Mesenchymal stem cell (in vitro differentiated cells and primary cell): ENCODE results near the gene MYLK.
A peak's percentile ranks its signal among the peaks of the same experiment; 100 is the strongest.

ENCODE experiments used
- DNase-seq: peaks from one replicate; pipeline ENCODE4 v3.0.0-alpha.2; 2013
- H2AFZ ChIP-seq: one replicate; pipeline ENCODE4 v1.6.1; 2013; ENCODE audit warnings: low read depth, mild to moderate bottlenecking, control low read depth, inconsistent platforms, low read length, moderate library complexity
- H2AK5ac ChIP-seq: 2 replicates; pipeline ENCODE4 v1.6.1; 2013; ENCODE audit warnings: low read length, moderate library complexity, mild to moderate bottlenecking, inconsistent platforms; ENCODE audit not compliant: severe bottlenecking
- H2BK120ac ChIP-seq: one replicate; pipeline ENCODE4 v1.6.1; 2013; ENCODE audit warnings: low read depth, mild to moderate bottlenecking, inconsistent platforms, low read length, moderate library complexity
- H2BK12ac ChIP-seq, 2 experiments: one replicate each; pipeline ENCODE4 v1.6.1; 2013; ENCODE audit warnings: inconsistent platforms in 2 of 2, low read length in 2 of 2, mild to moderate bottlenecking in 2 of 2, moderate library complexity in 2 of 2, control low read depth in 1 of 2
- H2BK15ac ChIP-seq: one replicate; pipeline ENCODE4 v1.6.1; 2013; ENCODE audit warnings: mild to moderate bottlenecking, low read depth, inconsistent platforms; ENCODE audit not compliant: poor library complexity, severe bottlenecking
- H2BK5ac ChIP-seq: 2 replicates; pipeline ENCODE4 v1.6.1; 2013; ENCODE audit warnings: low read depth, mild to moderate bottlenecking, low read length, control low read depth, inconsistent platforms; ENCODE audit not compliant: poor library complexity, severe bottlenecking
- H3K14ac ChIP-seq, 2 experiments: one replicate each; pipeline ENCODE4 v1.6.1; 2013; ENCODE audit warnings: inconsistent platforms in 2 of 2, low read length in 2 of 2, control low read depth in 1 of 2, mild to moderate bottlenecking in 1 of 2, moderate library complexity in 1 of 2
- H3K18ac ChIP-seq, 2 experiments: one replicate each; pipeline ENCODE4 v1.6.1; 2013; ENCODE audit warnings: inconsistent platforms in 2 of 2, low read length in 2 of 2, control low read depth in 1 of 2, low read depth in 1 of 2, mild to moderate bottlenecking in 1 of 2
- H3K23ac ChIP-seq, 2 experiments: one replicate each; pipeline ENCODE4 v1.6.1; 2013; ENCODE audit warnings: inconsistent platforms in 2 of 2, low read length in 2 of 2, mild to moderate bottlenecking in 2 of 2, moderate library complexity in 2 of 2, control low read depth in 1 of 2
- H3K27ac ChIP-seq: 2 replicates; pipeline ENCODE4 v1.5.1; 2013; ENCODE audit warnings: mild to moderate bottlenecking, moderate library complexity, low read length, control low read depth, inconsistent platforms; ENCODE audit not compliant: poor library complexity, severe bottlenecking
- H3K27me3 ChIP-seq, 2 experiments: 2 replicates each; pipeline versions ENCODE4 v1.6.1 to v1.7.0; 2013; ENCODE audit warnings: low read length in 2 of 2, mild to moderate bottlenecking in 2 of 2, moderate library complexity in 2 of 2, control low read depth in 1 of 2, inconsistent platforms in 1 of 2; ENCODE audit not compliant: control insufficient read depth in 1 of 2, insufficient read depth in 1 of 2
- H3K36me3 ChIP-seq, 2 experiments: 2 replicates each; pipeline versions ENCODE4 v1.6.1 to v1.7.0; 2013; ENCODE audit warnings: low read length in 2 of 2, control low read depth in 1 of 2, inconsistent platforms in 1 of 2, low read depth in 1 of 2, mild to moderate bottlenecking in 1 of 2; ENCODE audit not compliant: insufficient read depth in 2 of 2, control insufficient read depth in 1 of 2
- H3K4ac ChIP-seq, 2 experiments: one replicate each; pipeline ENCODE4 v1.6.1; 2013; ENCODE audit warnings: inconsistent platforms in 2 of 2, low read length in 2 of 2, mild to moderate bottlenecking in 2 of 2, moderate library complexity in 2 of 2, control low read depth in 1 of 2, low read depth in 1 of 2
- H3K4me1 ChIP-seq: 2 replicates; pipeline ENCODE4 v1.6.1; 2013; ENCODE audit warnings: low read depth, low read length, control low read depth; ENCODE audit not compliant: control insufficient read depth, insufficient read depth
- H3K4me2 ChIP-seq: 2 replicates; pipeline ENCODE4 v1.6.1; 2013; ENCODE audit warnings: low read length, mild to moderate bottlenecking, inconsistent platforms; ENCODE audit not compliant: poor library complexity, severe bottlenecking
- H3K4me3 ChIP-seq, 2 experiments: 2 replicates each; pipeline versions ENCODE4 v1.5.1 to v1.7.0; 2013; ENCODE audit warnings: low read length in 2 of 2, mild to moderate bottlenecking in 2 of 2, control low read depth in 1 of 2, low read depth in 1 of 2; ENCODE audit not compliant: insufficient read depth in 1 of 2
- H3K79me1 ChIP-seq: replicated peaks from 2 replicates; pipeline ENCODE4 v1.6.1; 2013; ENCODE audit warnings: mild to moderate bottlenecking, control low read depth, low read length, inconsistent platforms; ENCODE audit not compliant: poor library complexity, severe bottlenecking
- H3K9ac ChIP-seq: 2 replicates; pipeline ENCODE4 v1.7.0; 2013; ENCODE audit warnings: mild to moderate bottlenecking, low read length, moderate library complexity
- H3K9me3 ChIP-seq: 2 replicates; pipeline ENCODE4 v1.7.0; 2013; ENCODE audit warnings: mild to moderate bottlenecking, low read length; ENCODE audit not compliant: control insufficient read depth
- H4K8ac ChIP-seq: one replicate; pipeline ENCODE4 v1.6.1; 2013; ENCODE audit warnings: inconsistent platforms, mild to moderate bottlenecking, low read length, moderate library complexity
- H4K91ac ChIP-seq: one replicate; pipeline ENCODE4 v1.6.1; 2013; ENCODE audit warnings: mild to moderate bottlenecking, low read length, inconsistent platforms
- WGBS: methylation state at CpG from one replicate; pipeline ENCODE4 v1.1.7; 2013; ENCODE audit warnings: mixed read lengths; 5-methylcytosine and 5-hydroxymethylcytosine counted together

MYLK gene

GRCh38 chr3:123766193-123767008 lies 117.7 kb downstream of the MYLK start:
- H3K23ac ChIP-seq: no peak overlapping the region
- no peak overlapping the region for H3K9ac ChIP-seq
- H2AFZ ChIP-seq: no peak overlapping the region
- H3K4me3 ChIP-seq: no peak overlapping the region
- H3K4me1 ChIP-seq: peaks cover 15% of the 10 kb centered on the region
- H3K79me1 ChIP-seq: peaks cover 29% of the 10 kb centered on the region
- H3K9me3 ChIP-seq: no peaks in the 10 kb centered on the region
- H2BK120ac ChIP-seq: no peak overlapping the region
- peak overlapping the region; percentile 39 to 42 for H3K4ac ChIP-seq
- H3K27me3 ChIP-seq: no peaks in the 10 kb centered on the region
- peak overlapping the region in 1 of 2 experiments; percentile 13 for H3K18ac ChIP-seq
- H4K91ac ChIP-seq: peak overlapping the region; percentile 80
- H4K8ac ChIP-seq: peak overlapping the region; percentile 33
- H3K4me2 ChIP-seq: no peak overlapping the region
- H2AK5ac ChIP-seq: peak overlapping the region; percentile 5
- peak overlapping the region in 1 of 2 experiments; percentile 19 for H2BK12ac ChIP-seq
- H3K36me3 ChIP-seq: peaks cover 3 to 35% of the 10 kb centered on the region in 2 experiments
- H2BK15ac ChIP-seq: peak overlapping the region; percentile 60
- peak overlapping the region; percentile 17 for H3K27ac ChIP-seq
- peak overlapping the region in 1 of 2 experiments; percentile 87 for H3K14ac ChIP-seq
- WGBS: 87% methylated on average over 12 of the region's 13 CpGs
- H2BK5ac ChIP-seq: no peak overlapping the region
- no peak for DNase-seq

- Histone ChIP-seq H3K14ac (no peak overlapping the region), H3K9ac (no peak overlapping the region), H4K91ac (no peak overlapping the region), H2AK5ac (no peak overlapping the region), H4K8ac (no peak overlapping the region), H2BK120ac (no peak overlapping the region), H3K23ac (no peak overlapping the region), H3K4me3 (no peak overlapping the region), H2BK5ac (no peak overlapping the region), H3K9me3 (no peaks in the 10 kb centered on the region), H2AFZ (no peak overlapping the region), H3K18ac (no peak overlapping the region), H3K4ac (no peak overlapping the region), H2BK15ac (no peak overlapping the region), H3K4me2 (no peak overlapping the region), H3K27me3 (no peaks in the 10 kb centered on the region), H3K27ac (no peak overlapping the region), H3K4me1 (peaks cover 20% of the 10 kb centered on the region), H3K36me3 (peaks cover 3 to 35% of the 10 kb centered on the region in 2 experiments), H2BK12ac (no peak overlapping the region), H3K79me1 (peaks cover 30% of the 10 kb centered on the region)
- no peak for DNase-seq
- WGBS: no CpG with 5 or more reads among the region's 4 CpGs
These were observed 118.5 kb downstream of the MYLK start for GRCh38 chr3:123765475-123766128.

- Histone ChIP-seq H3K4me3 (no peak overlapping the region), H3K27me3 (no peaks in the 10 kb centered on the region), H2AFZ (no peak overlapping the region), H3K9ac (no peak overlapping the region), H2BK120ac (no peak overlapping the region), H4K8ac (no peak overlapping the region), H2BK5ac (no peak overlapping the region), H3K23ac (no peak overlapping the region), H3K27ac (no peak overlapping the region), H3K4me1 (peaks cover 20% of the 10 kb centered on the region), H3K79me1 (peaks cover 31% of the 10 kb centered on the region), H3K14ac (no peak overlapping the region), H3K4me2 (no peak overlapping the region), H3K9me3 (no peaks in the 10 kb centered on the region), H2BK12ac (no peak overlapping the region), H3K36me3 (peaks cover 3 to 31% of the 10 kb centered on the region in 2 experiments), H2AK5ac (peak overlapping the region; percentile 21), H3K4ac (peak overlapping the region in 1 of 2 experiments; percentile 13), H3K18ac (peak overlapping the region; percentile 4 to 13), H2BK15ac (no peak overlapping the region), H4K91ac (no peak overlapping the region)
- DNase-seq: peak; percentile 64
- 92% methylated on average over 8 of the region's 8 CpGs for WGBS
These were observed 119.5 kb downstream of the MYLK start for GRCh38 chr3:123764647-123765046.

GRCh38 chr3:123762805-123763204 lies 121.3 kb downstream of the MYLK start:
- H3K4me1 ChIP-seq: peaks cover 17% of the 10 kb centered on the region

More at GRCh38 chr3:123762805-123763204, 121.3 kb downstream of the MYLK start:
- H3K9ac ChIP-seq: no peak overlapping the region
- no peak overlapping the region for H2BK15ac ChIP-seq
- no peak overlapping the region for H2BK120ac ChIP-seq
- no peak overlapping the region for H2BK5ac ChIP-seq
- no peak overlapping the region for H2BK12ac ChIP-seq
- no peak overlapping the region for H3K27ac ChIP-seq
- no peak overlapping the region for H2AFZ ChIP-seq
- 43% methylated on average over 1 of the region's 2 CpGs for WGBS
- no peak overlapping the region for H3K4me2 ChIP-seq
- no peak for DNase-seq
- H3K23ac ChIP-seq: no peak overlapping the region
- peak overlapping the region; percentile 23 for H2AK5ac ChIP-seq
- no peak overlapping the region for H3K4ac ChIP-seq
- H3K4me3 ChIP-seq: no peak overlapping the region
- H4K91ac ChIP-seq: no peak overlapping the region
- no peaks in the 10 kb centered on the region for H3K27me3 ChIP-seq
- H3K9me3 ChIP-seq: no peaks in the 10 kb centered on the region
- peaks cover 3 to 25% of the 10 kb centered on the region in 2 experiments for H3K36me3 ChIP-seq
- H3K18ac ChIP-seq: peak overlapping the region; percentile 54 to 59
- peaks cover 24% of the 10 kb centered on the region for H3K79me1 ChIP-seq
- H4K8ac ChIP-seq: no peak overlapping the region
- no peak overlapping the region for H3K14ac ChIP-seq
